HG02973 (cell line): ENCODE measurements around the gene DNPH1.

Experiments used
- ATAC-seq: cut with Tn5 transposase; IDR thresholded peaks from one replicate; pipeline ENCODE4 v1.9.1; 2021; ENCODE audit warnings: moderate library complexity; ENCODE audit not compliant: unreplicated experiment

DNPH1 gene

DNA sequence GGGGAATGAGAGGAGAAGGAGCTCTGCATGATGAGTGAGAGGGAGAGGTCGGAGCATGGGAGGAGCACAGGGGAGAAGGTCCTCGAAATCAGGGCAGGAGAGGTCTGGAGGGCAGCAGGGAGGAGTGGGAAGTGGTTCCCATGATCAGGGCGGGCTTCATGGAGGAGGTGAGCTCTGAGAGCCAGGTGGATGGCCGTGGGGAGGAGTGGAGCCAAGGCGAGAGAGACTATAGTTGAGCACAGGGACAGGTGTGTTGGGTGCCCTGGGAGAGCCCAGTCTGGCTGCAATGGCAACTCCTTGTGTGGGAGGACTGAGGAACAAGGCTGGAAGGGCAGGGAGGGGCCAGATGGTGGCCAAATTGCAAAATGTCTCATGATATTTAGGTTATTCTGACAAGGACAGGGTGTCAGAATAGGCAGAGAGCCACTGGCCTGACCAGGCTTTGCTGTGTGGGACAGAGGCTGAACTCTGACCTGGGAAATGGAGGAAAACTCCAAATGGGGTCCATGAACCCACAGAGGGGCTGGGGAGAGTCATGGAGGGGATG is 35.4 kb upstream of the DNPH1 start:
- ATAC-seq: no peak

DNA sequence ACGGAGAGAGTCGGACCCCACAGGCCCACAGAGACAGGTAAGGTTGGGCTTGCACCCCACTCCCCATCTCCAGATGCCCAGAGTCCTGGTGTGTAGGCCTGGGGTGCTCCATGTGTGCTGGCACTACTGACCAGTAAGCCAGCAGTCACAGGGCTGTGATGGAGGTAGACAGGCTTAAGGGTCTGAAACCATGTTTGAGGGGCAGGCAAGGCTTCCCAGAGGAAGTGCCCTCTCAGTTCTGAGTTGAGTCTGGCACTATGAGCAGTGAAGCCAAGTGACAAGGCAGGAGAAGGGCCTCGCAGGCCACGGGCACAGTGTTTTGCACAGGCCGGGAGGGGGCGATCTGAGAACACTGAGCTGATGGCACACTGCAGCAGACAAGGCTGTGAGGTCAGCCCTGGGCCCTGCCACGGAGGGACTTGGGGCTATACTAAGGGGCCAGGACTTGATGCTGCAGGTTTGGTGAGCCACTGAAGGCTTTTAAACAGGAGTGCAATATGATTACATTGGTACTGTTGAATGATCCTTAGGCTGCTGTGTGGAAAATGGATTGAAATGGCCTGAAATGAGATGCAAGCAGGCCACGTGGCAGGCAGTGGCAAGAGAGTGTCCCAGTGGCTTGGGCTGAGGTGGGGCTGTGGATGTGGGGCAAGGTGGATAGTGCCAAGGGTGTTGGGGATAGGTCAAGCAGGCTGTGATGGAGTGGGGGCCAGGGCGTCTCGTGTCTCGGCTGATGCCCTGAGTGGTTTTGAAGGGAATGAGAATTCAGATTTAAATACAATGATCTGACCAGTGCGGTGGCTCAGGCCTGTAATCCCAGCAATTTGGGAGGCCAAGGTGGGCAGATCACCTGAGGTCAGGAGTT is 34.3 kb upstream of the DNPH1 start:
- peak; percentile 68 for ATAC-seq

DNA sequence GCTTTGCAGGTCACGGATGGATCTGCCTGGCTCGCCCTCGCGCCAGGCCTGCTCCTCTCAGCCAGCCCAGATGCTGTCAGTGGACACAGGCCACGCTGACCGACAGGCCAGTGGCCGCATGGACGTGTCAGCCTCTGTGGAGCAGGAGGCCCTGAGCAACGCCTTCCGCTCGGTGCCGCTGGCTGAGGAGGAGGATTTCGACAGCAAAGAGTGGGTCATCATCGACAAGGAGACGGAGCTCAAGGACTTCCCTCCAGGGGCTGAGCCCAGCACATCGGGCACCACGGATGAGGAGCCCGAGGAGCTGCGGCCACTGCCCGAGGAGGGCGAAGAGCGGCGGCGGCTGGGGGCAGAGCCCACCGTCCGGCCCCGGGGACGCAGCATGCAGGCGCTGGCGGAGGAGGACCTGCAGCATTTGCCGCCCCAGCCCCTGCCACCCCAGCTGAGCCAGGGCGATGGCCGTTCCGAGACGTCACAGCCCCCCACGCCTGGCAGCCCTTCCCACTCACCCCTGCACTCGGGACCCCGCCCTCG is 33.6 kb upstream of the DNPH1 start:
- no peak for ATAC-seq

- no peak for ATAC-seq
These were observed 32.9 kb upstream of the DNPH1 start for GRCh38 chr6:43262000-43262779.

DNA sequence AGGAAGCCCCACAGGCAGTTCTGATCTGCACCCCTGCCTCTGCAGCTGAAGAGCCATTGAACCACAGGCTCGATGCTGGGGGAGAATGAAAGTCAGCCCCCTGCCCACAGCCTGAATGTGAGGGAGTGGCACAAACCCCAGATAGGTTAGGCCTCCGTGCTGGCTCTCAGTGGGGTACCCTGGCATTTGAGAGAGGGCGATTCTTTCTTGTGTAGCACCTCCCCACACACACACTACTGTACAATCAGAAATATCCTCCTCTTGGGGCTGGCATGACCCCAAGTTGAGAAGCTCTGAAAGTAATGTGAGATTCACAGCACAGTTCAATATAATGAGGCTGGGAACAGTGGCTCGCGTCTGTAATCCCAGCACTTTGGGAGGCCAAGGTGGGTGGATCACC is 31.9 kb upstream of the DNPH1 start:
- no peak for ATAC-seq

GRCh38 chr6:43260791-43261190 is 31.5 kb upstream of the DNPH1 start:
- no peak for ATAC-seq

DNA sequence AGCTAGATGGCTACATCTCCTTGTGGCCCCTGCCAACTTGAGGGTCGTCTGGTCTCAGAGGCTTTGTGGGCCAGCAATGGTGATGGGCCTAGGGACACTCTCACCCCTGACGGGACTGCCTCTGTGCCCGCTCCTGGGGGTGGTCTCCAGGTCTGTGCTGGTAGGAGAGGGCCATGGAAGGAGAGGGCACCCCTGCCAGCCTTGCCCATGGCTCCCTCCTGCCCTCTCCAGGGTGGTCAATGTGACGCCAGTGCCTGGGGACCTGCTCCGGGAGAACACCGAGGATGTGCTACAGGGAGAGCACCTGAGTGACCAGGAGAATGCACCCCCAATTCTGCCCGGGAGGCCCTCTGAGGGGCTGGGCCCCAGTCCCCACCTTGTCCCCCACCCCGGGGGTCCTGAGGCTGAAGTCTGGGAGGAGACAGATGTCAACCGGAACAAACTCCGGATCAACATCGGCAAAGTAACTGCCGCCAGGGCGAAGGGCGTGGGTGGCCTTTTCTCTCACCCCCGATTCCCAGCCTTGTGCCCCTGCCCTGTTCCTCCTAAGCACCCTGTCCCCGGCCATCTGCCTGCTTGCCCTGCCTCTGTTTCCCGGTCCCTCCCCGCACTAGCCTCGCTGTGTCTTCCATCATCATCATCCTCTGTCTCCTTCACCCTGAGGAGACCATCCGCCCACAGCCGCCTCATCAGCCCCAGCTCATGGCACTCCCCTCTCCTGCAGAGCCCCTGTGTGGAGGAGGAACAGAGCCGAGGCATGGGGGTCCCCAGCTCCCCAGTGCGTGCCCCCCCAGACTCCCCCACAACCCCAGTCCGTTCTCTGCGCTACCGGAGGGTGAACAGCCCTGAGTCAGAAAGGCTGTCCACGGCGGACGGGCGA is 29.8 kb upstream of the DNPH1 start:
- no peak for ATAC-seq

DNA sequence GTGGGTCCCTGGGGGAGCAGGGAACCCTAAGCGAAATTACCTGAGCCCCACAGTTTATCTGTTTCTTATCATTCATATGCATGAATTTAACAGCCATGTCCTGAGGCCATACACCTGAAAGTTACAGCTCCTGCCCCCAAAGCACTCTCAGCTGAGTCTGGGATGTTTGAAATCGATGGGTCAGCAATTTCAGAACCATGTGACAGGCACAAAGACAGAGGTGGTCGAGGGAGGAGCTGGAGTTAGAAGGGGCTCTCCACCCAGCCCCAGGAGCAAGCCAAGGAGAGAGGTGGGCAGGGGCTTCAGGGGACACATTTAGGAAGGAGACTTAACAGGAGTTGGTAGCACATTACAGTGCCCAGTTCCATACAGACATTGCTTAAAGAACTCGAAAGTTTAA is 28.9 kb upstream of the DNPH1 start:
- no peak for ATAC-seq

DNA sequence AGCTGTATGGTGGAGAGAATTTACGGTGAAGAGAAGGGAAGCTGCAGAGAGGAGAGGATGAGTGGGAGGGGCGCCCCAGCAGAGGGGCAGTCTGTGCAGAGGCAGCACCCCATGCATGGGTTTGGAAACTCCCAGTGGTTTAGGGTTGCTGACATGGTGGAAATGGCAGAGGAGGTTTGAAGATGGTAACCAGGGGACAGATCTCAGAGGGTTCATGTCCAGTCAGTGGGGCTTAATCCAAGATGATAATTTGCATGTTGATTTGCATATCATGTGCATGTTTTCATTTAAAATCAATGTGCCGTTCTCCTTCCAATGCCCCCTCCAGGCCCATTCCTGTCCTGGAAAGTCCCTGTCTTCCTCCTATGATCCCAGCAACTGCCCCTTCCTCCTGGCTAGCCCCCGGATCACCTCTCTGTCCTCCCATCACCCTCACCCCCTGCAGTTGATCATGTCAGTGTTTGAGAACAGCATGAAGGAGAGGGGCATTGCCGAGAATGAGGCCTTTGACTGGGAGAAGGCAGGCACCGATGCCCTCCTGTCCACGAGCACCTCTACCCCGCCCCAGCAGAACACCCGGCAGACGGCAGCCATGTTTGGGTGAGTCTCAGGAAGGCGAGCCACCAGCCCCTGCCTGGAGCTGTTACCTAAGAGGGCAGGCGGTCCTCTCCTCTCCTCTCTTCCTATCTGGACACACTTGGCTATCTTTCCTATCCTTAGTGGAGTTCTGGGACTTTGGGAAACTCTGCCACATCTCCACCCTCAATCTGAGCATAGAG is 28.3 kb upstream of the DNPH1 start:
- no peak for ATAC-seq

GRCh38 chr6:43256670-43257366 is 27.5 kb upstream of the DNPH1 start:
- no peak for ATAC-seq

DNA sequence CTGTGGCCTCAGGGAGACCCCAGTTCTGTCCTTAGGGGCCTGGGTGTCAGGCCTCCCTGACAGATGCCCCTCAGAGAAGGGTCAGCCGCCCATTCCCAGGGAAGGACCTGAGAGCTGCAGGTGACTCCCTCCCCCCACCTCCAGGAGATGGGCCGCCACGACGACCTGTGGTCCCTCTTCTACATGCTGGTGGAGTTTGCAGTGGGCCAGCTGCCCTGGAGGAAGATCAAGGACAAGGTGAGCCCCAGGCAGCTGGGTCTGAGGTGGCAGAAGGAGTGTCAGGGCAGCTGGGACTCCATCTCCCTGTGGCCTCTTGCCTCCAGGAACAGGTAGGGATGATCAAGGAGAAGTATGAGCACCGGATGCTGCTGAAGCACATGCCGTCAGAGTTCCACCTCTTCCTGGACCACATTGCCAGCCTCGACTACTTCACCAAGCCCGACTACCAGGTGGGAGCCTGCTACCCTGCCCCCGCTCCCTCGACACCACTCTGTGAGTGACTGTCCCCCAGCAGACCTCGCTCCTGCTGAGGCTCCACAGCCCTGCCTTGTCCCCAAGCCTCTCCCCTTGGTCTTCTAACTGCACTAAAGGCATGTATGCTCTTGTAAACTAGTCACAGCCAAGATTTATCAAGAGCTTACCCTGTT is 26.2 kb upstream of the DNPH1 start:
- no peak for ATAC-seq

- no peak for ATAC-seq
These were observed 25.6 kb upstream of the DNPH1 start for GRCh38 chr6:43254846-43255245.

- ATAC-seq: no peak
These were observed 25.0 kb upstream of the DNPH1 start for GRCh38 chr6:43254138-43254817.

- no peak for ATAC-seq
These were observed 24.1 kb upstream of the DNPH1 start for GRCh38 chr6:43253401-43253800.

DNA sequence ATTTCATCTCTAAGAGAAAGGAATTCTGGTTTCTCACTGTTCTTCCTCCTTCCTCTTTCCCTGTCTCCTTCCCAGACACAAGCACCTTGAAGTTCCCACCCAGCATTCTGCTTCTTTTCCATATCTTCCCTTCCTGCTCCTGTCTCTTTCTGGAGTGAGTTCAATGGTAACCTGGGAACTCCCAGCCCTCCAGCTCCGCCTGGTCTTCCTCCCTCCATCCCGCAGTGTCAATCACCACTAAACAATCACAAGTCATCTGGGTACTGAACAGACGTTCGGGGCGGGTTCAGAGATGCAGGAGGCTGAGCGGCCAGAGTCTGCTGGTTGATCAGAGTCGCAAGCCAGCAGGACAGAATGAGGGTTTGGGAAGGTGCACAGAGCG is 21.7 kb upstream of the DNPH1 start:
- ATAC-seq: no peak

- ATAC-seq: no peak
These were observed 19.5 kb upstream of the DNPH1 start for GRCh38 chr6:43248791-43249190.

DNA sequence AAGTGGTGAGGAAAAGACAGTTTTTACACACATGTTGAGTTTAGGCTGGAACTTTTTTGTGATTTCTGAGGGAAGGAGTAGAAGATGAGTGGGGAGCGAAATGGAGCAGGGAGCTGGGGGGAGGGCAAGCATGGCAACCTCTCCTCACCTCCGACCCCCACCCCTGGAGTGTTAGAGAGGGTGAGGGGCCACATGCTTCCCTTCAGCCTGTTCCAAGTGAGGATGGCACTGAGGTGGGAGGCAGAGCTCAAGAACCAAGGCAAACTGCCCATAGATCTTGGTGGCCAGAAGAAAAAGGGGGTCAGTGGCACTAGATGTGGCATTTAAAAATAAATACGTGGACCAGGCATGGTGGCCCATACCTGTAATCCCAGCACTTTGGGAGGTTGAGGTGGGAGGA is 18.8 kb upstream of the DNPH1 start:
- no peak for ATAC-seq
